Medulla oblongata (tissue), 1 donor: ENCODE data around the gene PTPRK.
"Not testable (repeated sequence)": the region's sequence is repeated elsewhere in the genome, so short reads cannot be mapped to it uniquely, and the experiment has no call there.

ENCODE experiments used
- DNase-seq: peaks from one replicate; pipeline ENCODE4 v3.0.0-alpha.2; 2015; ENCODE audit errors: extremely low spot score

The PTPRK gene

GRCh38 chr6:127956956-127957355 lies 563.4 kb downstream of the PTPRK start:
- DNase-seq = no peak

GRCh38 chr6:127956260-127956888 lies 564.0 kb downstream of the PTPRK start:
- no peak for DNase-seq

GRCh38 chr6:127954082-127954481 lies 566.3 kb downstream of the PTPRK start:
- no peak for DNase-seq

GRCh38 chr6:127952831-127953230 lies 567.6 kb downstream of the PTPRK start:
- DNase-seq = no peak

GRCh38 chr6:127952176-127952575 lies 568.2 kb downstream of the PTPRK start:
- no peak for DNase-seq

GRCh38 chr6:127951172-127951917 lies 569.1 kb downstream of the PTPRK start:
- DNase-seq = no peak

GRCh38 chr6:127950566-127951145 lies 569.7 kb downstream of the PTPRK start:
- DNase-seq = no peak

- DNase-seq = no peak
Observed at GRCh38 chr6:127949251-127949650, 571.1 kb downstream of the PTPRK start.

GRCh38 chr6:127946388-127946787 lies 574.0 kb downstream of the PTPRK start:
- no peak for DNase-seq

GRCh38 chr6:127945434-127946097 lies 574.8 kb downstream of the PTPRK start:
- DNase-seq = no peak

GRCh38 chr6:127941228-127941627 lies 579.2 kb downstream of the PTPRK start:
- no peak for DNase-seq

- no peak for DNase-seq
Observed at GRCh38 chr6:127939442-127940066, 580.8 kb downstream of the PTPRK start.

GRCh38 chr6:127938701-127939100 lies 581.7 kb downstream of the PTPRK start:
- DNase-seq = no peak

- no peak for DNase-seq
Observed at GRCh38 chr6:127937747-127938146, 582.7 kb downstream of the PTPRK start.

GRCh38 chr6:127937102-127937501 lies 583.3 kb downstream of the PTPRK start:
- DNase-seq = no peak

- no peak for DNase-seq
Observed at GRCh38 chr6:127934956-127935355, 585.4 kb downstream of the PTPRK start.

- DNase-seq = no peak
Observed at GRCh38 chr6:127933852-127934840, 586.3 kb downstream of the PTPRK start.

GRCh38 chr6:127933137-127933536 lies 587.3 kb downstream of the PTPRK start:
- DNase-seq = no peak

- DNase-seq = no peak
Observed at GRCh38 chr6:127932708-127933107, 587.7 kb downstream of the PTPRK start.

- DNase-seq = not testable (repeated sequence)
Observed at GRCh38 chr6:127926441-127926840, 594.0 kb downstream of the PTPRK start.

GRCh38 chr6:127924440-127924839 lies 596.0 kb downstream of the PTPRK start:
- no peak for DNase-seq
